Muscle of leg (tissue), 11 donors: ENCODE measurements around the gene SIPA1L3. TPM values are rescaled to one million over a fixed set of nuclear protein-coding genes. Genes with fewer than 3 reads are reported as not detected.
"Not testable (repeated sequence)": the region's sequence is repeated elsewhere in the genome, so short reads cannot be mapped to it uniquely, and the experiment has no call there.

ENCODE experiments used
- DNase-seq: peaks from one replicate; pipeline ENCODE4 v3.0.0; 2013
- H3K27ac ChIP-seq: one replicate; pipeline ENCODE4 v1.5.1; 2013; ENCODE audit warnings: mild to moderate bottlenecking, low read length, control low read depth
- H3K27me3 ChIP-seq: one replicate; pipeline ENCODE4 v1.6.1; 2013; ENCODE audit warnings: low read length; ENCODE audit not compliant: control insufficient read depth, insufficient read depth
- H3K36me3 ChIP-seq: one replicate; pipeline ENCODE4 v1.6.1; 2013; ENCODE audit warnings: low read length; ENCODE audit not compliant: control insufficient read depth, insufficient read depth
- H3K4me1 ChIP-seq: one replicate; pipeline ENCODE4 v1.6.1; 2013; ENCODE audit warnings: low read length; ENCODE audit not compliant: control insufficient read depth, insufficient read depth
- H3K4me3 ChIP-seq: one replicate; pipeline ENCODE4 v1.5.1; 2013; ENCODE audit warnings: low read length, control low read depth
- H3K9me3 ChIP-seq: replicated peaks from 2 replicates; pipeline ENCODE4 v1.6.1; 2013; ENCODE audit warnings: low read depth, low read length; ENCODE audit not compliant: control insufficient read depth
- WGBS: methylation state at CpG from one replicate; pipeline ENCODE4 v1.1.5; 2013; ENCODE audit warnings: missing lambda C conversion rate; ENCODE audit not compliant: insufficient coverage; 5-methylcytosine and 5-hydroxymethylcytosine counted together
- polyA plus RNA-seq, 8 donors: library from polyadenylated mRNA; unstranded; fragments of 120-200 nt; gene quantifications; one replicate each; pipeline versions ENCODE4 v1.2.1 to v1.2.3, GENCODE V29; 2013; ENCODE audit warnings: inconsistent platforms in 1 of 8, low replicate concordance in 1 of 8; ENCODE audit not compliant: insufficient read length in 8 of 8, insufficient read depth in 1 of 8
- total RNA-seq: library from RNA; stranded (reverse); fragments of 120-200 nt; gene quantifications from one replicate; pipeline ENCODE4 v1.2.4, GENCODE V29; 2013

Gene SIPA1L3
- total and polyA plus RNA-seq, 9 donors = 6.8 to 13.8 (median 9.1) TPM

- DNase-seq = no peak
- Histone ChIP-seq H3K36me3 (no peaks in the 10 kb centered on the region), H3K4me3 (no peak overlapping the region), H3K27ac (no peak overlapping the region), H3K9me3 (no peaks in the 10 kb centered on the region), H3K27me3 (no peaks in the 10 kb centered on the region), H3K4me1 (peaks cover 23% of the 10 kb centered on the region)
- no CpG with 5 or more reads among the region's 7 CpGs for WGBS
Measured at GRCh38 chr19:38064661-38065425, 157.8 kb downstream of the SIPA1L3 start.

DNA sequence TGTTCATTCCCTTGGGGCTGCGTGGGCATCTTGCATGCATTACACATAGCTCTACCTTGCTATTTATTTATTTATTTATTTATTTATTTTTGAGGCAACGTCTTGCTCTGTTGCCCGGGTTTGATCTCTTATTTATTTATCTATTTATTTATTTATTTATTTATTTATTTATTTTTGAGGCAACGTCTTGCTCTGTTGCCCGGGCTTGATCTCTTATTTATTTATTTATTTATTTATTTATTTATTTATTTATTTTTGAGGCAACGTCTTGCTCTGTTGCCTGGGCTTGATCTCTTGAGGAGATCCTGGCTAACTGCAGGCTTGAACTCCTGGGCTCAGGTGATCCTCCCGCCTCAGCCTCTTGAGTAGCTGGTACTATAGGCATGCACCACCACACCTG, 158.8 kb downstream of the SIPA1L3 start:
- H3K4me3 ChIP-seq, H3K27me3 ChIP-seq, H3K27ac ChIP-seq, H3K9me3 ChIP-seq, DNase-seq, H3K36me3 ChIP-seq: not testable (repeated sequence)
- WGBS = no CpG with 5 or more reads among the region's 7 CpGs
- peaks cover 23% of the 10 kb centered on the region for H3K4me1 ChIP-seq

GRCh38 chr19:38068826-38069225, 161.8 kb downstream of the SIPA1L3 start:
- 90% methylated on average over 2 of the region's 6 CpGs for WGBS
- no peak overlapping the region for H3K4me3 ChIP-seq

GRCh38 chr19:38070573-38070972, 163.6 kb downstream of the SIPA1L3 start:
- WGBS = 68% methylated on average over 3 of the region's 3 CpGs
- H3K27me3 ChIP-seq = no peaks in the 10 kb centered on the region
- no peak overlapping the region for H3K4me3 ChIP-seq
- DNase-seq = no peak
- H3K9me3 ChIP-seq = no peaks in the 10 kb centered on the region
- H3K27ac ChIP-seq = no peak overlapping the region
- no peaks in the 10 kb centered on the region for H3K36me3 ChIP-seq
- H3K4me1 ChIP-seq = peaks cover 6% of the 10 kb centered on the region

More at GRCh38 chr19:38068826-38069225, 161.8 kb downstream of the SIPA1L3 start:
- Histone ChIP-seq H3K4me1 (peaks cover 7% of the 10 kb centered on the region), H3K27me3 (no peaks in the 10 kb centered on the region), H3K27ac (no peak overlapping the region), H3K9me3 (no peaks in the 10 kb centered on the region), H3K36me3 (no peaks in the 10 kb centered on the region)
- DNase-seq = no peak

DNA sequence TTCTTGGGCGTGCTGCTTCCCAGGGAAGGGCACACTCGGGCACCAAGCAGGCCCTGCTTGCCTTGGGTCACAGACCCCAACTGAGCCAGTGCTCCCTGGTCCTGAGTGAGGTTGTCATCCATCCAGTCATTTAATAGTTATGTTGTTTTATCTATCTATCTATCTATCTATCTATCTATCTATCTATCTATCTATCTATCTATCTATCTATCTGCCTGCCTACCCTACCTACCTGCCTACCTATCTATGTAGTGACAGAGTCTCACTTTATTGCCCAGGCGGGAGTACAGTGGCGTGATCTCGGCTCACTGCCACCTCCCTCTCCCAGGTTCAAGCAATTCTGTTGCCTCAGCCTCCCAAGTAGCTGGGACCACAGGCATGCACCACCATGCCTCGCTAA, 164.0 kb downstream of the SIPA1L3 start:
- H3K27ac ChIP-seq, H3K9me3 ChIP-seq, H3K4me1 ChIP-seq, H3K4me3 ChIP-seq, DNase-seq, H3K36me3 ChIP-seq, H3K27me3 ChIP-seq: not testable (repeated sequence)
- 97% methylated on average over 4 of the region's 6 CpGs for WGBS

GRCh38 chr19:38071647-38072046, 164.6 kb downstream of the SIPA1L3 start:
- Histone ChIP-seq H3K27ac (no peak overlapping the region), H3K27me3 (no peaks in the 10 kb centered on the region), H3K4me1 (peaks cover 6% of the 10 kb centered on the region), H3K9me3 (peaks cover 2% of the 10 kb centered on the region), H3K4me3 (no peak overlapping the region), H3K36me3 (no peaks in the 10 kb centered on the region)
- WGBS = 97% methylated on average over 5 of the region's 5 CpGs
- DNase-seq = no peak

GRCh38 chr19:38072776-38073750, 166.1 kb downstream of the SIPA1L3 start:
- Histone ChIP-seq H3K27me3 (no peaks in the 10 kb centered on the region), H3K9me3 (peaks cover 5% of the 10 kb centered on the region), H3K4me3 (no peak overlapping the region), H3K36me3 (no peaks in the 10 kb centered on the region), H3K4me1 (peaks cover 6% of the 10 kb centered on the region), H3K27ac (no peak overlapping the region)
- 67% methylated on average over 10 of the region's 18 CpGs for WGBS
- no peak for DNase-seq

GRCh38 chr19:38073841-38074685, 167.1 kb downstream of the SIPA1L3 start:
- 53% methylated on average over 12 of the region's 16 CpGs for WGBS
- H3K4me3 ChIP-seq = no peak overlapping the region

GRCh38 chr19:38076337-38076736, 169.3 kb downstream of the SIPA1L3 start:
- 82% methylated on average over 9 of the region's 10 CpGs for WGBS
- H3K36me3 ChIP-seq = no peaks in the 10 kb centered on the region
- no peak for DNase-seq
- no peaks in the 10 kb centered on the region for H3K27me3 ChIP-seq
- no peak overlapping the region for H3K27ac ChIP-seq
- H3K9me3 ChIP-seq = peaks cover 5% of the 10 kb centered on the region
- peaks cover 6% of the 10 kb centered on the region for H3K4me1 ChIP-seq
- no peak overlapping the region for H3K4me3 ChIP-seq

More at GRCh38 chr19:38073841-38074685, 167.1 kb downstream of the SIPA1L3 start:
- H3K9me3 ChIP-seq = peaks cover 5% of the 10 kb centered on the region
- H3K27me3 ChIP-seq = no peaks in the 10 kb centered on the region
- DNase-seq = peak; percentile 60
- no peak overlapping the region for H3K27ac ChIP-seq
- H3K36me3 ChIP-seq = no peaks in the 10 kb centered on the region
- H3K4me1 ChIP-seq = peaks cover 6% of the 10 kb centered on the region
